Retinal pigment epithelial cell (primary cell): ENCODE data around the gene CDH26.

ENCODE experiments used
- DNase-seq: peaks from one replicate; pipeline ENCODE4 v3.0.0-alpha.2; 2010; ENCODE audit warnings: low read depth
- H3K4me3 ChIP-seq: 2 replicates; pipeline ENCODE4 v1.5.1; 2011; ENCODE audit warnings: mild to moderate bottlenecking, low read length, control low read depth, moderate library complexity
- CTCF ChIP-seq: conservative IDR thresholded peaks from 2 replicates; pipeline ENCODE4 v1.5.1; 2011; ENCODE audit warnings: low read depth, low read length, control low read depth, inconsistent platforms

CDH26 gene

GRCh38 chr20:59994697-59995122 is 36.5 kb downstream of the CDH26 start:
- no peak overlapping the region for H3K4me3 ChIP-seq
- no peak for TF ChIP-seq CTCF
- DNase-seq: no peak

- H3K4me3 ChIP-seq: no peak overlapping the region
- no peak for DNase-seq
- no peak for TF ChIP-seq CTCF
These were observed 37.9 kb downstream of the CDH26 start for GRCh38 chr20:59996108-59996507.

- TF ChIP-seq CTCF: no peak
- no peak for DNase-seq
- no peak overlapping the region for H3K4me3 ChIP-seq
These were observed 39.7 kb downstream of the CDH26 start for GRCh38 chr20:59997896-59998295.

GRCh38 chr20:59999502-59999901 is 41.3 kb downstream of the CDH26 start:
- TF ChIP-seq CTCF: no peak
- no peak for DNase-seq
- no peak overlapping the region for H3K4me3 ChIP-seq

GRCh38 chr20:60000271-60001042 is 42.2 kb downstream of the CDH26 start:
- H3K4me3 ChIP-seq: no peak overlapping the region
- TF ChIP-seq CTCF: no peak
- no peak for DNase-seq

- DNase-seq: no peak
- no peak for TF ChIP-seq CTCF
- H3K4me3 ChIP-seq: no peak overlapping the region
These were observed 42.9 kb downstream of the CDH26 start for GRCh38 chr20:60001108-60001507.

GRCh38 chr20:60003776-60004175 is 45.6 kb downstream of the CDH26 start:
- no peak for TF ChIP-seq CTCF
- no peak for DNase-seq
- H3K4me3 ChIP-seq: no peak overlapping the region
